ENCODE results near the gene DNAAF8.
A peak's percentile ranks its signal among the peaks of the same experiment; 100 is the strongest.
"Not testable (repeated sequence)": the region's sequence is repeated elsewhere in the genome, so short reads cannot be mapped to it uniquely, and the experiment has no call there.

Gene DNAAF8

DNA sequence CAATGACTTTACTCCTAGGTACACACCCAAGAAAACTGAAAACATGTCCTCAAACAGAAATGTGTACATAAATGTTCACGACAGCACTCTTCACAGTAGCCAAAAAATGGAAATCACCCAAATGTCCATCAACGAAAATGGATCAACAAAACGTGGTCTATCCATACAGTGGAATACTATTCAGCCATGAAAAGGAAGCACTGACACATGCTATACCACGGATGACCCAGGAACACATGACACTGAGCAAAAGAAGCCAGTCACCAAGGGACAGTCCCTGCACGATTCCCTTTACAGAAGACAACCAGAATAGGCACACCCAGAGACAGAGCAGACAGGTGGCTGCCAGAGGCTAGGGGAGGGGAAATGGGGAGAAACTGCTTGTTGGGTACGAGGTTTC lies 21.4 kb downstream of the DNAAF8 start:
- DNase-seq: no peak

DNA sequence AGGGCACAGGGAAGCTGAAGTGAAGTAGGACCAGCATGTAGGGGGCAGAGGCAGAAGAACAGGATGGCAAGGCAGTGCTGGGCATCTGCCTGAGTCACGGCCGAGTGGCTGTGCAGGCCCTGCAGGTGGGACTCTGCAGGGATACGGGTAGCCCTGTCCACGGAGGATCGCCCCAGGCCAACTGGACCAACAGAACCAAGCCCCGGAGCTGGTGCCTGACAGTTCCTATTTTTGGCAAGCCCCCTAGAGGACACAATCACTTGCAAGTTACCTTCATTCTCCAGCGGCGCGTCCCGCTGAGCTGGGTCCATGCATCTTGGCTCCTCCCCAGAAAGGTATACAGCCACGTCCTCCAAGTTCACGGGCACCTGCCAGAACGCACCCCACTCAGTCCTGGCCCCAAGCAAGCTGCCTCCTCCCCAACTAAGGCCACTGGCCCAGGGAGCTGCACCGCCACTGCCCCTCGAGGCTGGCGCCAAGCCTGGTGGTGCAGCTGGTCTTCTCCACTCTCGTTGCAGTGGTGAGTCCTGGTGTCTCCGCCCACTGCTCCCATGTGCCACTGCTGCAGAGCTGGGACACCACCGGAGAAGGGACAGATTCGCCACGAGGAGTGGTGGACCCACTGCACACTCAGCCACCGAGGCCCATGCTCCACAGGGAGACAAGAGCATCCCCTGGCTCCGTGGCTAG lies 26.0 kb downstream of the DNAAF8 start:
- DNase-seq: no peak

DNA sequence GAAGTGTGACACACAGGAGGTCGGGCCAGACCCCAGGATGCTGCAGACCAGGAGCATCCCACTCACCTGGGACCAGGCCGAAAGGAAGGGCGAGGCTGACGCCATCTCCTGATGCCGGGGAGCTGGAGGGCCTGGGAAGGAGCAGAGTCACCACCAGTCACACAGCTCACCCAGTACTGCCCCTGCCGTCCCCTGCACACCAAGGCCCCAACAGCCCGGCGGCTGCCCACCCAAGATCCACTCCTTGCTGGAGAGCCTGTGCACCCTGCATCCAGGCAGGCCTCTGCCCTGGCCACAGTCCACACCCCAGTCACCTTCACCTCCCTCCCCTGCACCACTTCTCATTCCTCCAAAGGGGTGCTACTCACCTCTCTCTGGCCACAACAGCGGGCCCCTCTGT lies 27.9 kb downstream of the DNAAF8 start:
- no peak for DNase-seq

DNA sequence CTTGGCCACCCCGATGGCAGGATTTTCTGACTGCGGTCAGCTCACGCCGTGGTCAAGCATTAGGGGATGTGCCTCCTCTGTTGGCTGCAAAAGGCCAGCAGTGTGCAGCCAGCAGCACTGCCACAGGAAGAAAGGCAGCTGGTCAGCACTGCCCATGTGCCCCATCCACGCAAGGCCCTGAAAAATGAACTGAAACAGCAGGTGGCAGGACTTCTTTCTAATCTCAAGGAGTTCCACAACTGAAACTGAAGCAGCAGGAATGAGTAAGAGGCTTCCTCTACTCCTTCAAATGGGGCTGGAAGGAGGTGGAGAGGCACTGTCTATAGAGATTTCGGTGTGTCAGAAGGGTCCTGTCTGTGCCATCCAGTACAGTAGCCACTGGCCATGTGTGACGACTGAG lies 29.5 kb downstream of the DNAAF8 start:
- no peak for DNase-seq

DNA sequence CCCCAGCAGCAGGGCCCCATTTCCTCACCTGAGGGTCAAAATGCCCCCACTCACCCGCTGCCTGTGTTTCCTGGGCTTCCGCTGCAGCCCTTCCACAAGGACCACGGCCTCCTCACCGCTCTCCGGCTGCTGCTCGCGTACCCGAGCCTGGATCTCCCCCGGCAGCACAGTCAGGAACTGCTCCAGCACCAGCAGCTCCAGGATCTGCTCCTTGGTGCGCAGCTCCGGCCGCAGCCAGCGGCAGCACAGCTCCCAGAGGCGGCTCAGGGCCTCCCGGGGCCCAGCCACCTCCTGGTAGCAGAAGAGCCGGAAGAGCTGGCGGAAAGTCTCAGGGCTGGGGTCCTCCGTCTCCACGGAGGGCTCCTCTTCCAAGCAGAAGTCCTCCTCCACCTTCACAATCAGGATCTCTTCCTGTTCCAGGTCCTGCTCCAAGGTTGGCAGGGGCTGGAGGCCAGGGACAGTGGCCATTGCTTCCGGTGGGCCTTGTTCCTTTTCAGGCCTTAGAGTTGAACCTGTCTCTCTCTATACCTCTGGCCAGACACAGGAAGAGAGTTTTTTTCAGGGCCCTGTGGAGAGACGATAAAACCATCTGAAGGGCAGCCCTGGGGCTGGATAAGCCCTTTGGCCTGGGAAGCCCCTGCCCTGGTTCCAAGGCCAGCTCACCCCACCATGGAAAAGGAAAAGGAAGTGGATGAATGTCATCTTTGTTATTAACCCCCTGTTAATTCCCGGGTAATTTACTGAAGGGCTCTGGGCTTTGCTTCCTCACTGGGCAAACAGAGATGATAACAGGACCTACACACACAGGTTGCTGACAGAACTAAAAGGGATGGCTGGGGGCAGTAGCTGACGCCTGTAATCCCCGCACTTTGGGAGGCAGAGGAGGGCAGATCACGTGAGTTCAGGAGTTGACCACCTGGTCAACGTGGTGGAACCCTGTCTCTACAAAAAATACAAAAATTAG lies 31.5 kb downstream of the DNAAF8 start:
- DNase-seq: no peak

DNA sequence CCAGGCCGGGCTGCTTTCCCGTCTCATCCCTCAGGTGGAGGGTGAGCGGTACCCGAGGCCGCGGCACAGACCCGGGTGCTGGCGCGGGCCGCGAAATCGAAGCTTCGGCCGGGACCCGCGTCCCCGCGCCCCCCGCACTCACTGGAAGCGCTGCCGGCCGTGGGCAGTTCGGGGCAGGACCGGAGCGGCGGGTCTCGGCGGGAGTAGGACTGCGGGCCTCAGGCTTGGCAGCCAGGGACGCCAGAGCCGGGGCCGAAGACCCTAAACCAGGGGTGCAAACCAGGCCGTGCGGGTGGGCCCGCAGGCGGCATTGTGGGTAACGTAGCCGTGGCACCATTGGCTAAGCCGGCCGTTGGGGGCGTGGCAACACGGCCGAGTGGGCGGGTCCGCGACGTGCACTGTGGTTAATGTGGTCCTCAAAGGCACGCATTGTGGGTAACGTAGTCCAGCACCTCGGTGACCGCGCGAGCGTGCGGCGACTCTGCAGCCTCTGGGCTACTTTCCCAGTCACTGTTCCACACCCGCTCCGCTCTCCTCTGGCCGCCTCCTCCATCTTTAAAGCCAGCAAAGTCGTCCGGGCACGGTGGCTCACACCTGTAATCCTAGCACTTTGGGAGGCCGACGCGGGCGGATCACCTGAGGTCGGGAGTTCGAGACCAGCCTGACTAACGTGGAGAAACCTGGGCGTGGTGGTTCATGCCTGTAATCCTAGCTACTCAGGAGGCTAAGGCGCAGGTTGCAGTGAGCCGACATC lies 32.7 kb downstream of the DNAAF8 start, which contains the start of gene ZNF500:
ZNF500 (minus strand) TSS at position 288 of the 754 bp plus-strand sequence. CDS start 1,184 bp downstream, outside the sequence.
- peak; percentile 81 for DNase-seq

DNA sequence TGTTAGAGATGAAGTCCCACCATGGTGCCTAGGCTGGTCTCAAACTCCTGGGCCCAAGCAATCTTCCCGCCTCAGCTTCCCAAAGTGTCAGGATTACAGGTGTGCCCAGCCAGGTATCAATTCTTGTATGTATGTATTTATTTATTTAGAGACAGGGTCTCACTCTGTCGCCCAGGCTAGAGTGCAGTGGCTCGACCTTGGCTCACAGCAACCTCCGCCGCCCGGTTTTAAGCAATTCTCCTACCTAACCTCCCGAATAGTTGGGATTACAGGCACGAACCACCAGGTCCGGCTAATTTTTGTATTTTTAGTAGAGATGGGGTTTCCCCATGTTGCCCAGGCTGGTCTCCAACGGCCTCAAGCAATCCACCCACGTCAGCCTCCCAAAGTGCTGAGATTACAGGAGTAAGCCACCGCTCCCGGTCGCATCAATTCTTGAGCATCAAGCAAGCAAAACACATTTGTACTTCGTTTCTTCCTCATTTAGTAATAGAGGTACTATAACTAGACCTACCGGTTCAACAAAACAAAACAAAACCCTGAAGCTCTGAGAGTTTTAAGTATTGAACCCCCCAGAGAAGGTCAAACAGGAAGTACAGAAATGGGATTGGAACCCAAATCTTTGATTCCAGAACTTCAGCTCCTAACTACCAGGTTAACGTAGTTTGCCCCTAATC lies 33.7 kb downstream of the DNAAF8 start:
- no peak for DNase-seq

DNA sequence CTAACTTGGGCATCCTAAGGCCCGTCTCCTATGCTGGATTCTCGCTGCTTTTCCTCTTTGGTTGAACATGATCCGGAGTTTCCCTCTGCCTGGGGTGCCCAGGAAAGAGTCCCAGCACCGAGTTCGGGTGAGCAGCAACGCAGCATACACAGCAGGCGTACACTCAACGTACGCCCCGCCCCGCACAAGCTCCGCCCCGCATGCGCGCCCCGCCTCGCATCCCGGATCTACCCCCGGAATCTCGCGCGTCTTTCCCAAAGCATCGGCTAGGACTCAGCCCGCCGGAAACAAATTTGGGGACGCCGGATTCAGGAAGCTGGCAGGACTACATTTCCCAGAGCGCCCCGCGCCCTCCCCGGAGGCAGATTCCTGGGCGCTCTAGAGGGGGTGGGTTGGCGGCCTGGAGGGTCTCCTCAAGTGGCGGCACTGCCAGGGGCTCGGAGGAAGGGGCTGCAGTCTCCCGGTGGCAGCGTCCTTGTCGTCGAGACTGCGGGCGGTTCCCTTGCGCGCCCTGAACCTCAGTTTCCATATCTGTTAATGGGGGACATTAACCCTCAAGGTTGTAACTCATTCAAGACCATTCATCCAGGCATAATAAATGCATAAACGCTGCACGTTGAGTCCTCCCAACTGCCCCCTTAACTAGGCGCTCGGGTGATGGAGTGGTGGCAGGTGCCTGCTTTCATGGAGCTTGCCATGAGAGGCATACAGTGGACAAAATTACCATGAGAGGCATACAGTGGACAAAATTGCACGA lies 34.4 kb downstream of the DNAAF8 start:
- peak; percentile 85 for DNase-seq

DNA sequence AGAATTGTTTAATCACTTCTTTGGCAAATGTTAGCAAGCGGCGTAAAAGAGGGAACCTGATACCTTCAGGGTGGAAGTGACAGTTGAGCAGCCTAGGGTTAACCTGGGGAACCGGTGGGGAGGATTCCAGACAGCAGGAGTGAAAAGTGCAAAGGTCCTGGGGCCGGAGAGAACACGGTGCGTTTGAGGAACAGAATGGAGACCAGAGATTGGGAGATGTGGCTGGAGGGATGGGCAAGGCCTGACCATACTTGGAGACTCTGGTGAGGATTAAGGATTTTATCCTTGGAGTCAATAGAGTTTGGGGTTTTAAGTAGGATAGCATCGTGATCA lies 34.9 kb downstream of the DNAAF8 start:
- DNase-seq: no peak

DNA sequence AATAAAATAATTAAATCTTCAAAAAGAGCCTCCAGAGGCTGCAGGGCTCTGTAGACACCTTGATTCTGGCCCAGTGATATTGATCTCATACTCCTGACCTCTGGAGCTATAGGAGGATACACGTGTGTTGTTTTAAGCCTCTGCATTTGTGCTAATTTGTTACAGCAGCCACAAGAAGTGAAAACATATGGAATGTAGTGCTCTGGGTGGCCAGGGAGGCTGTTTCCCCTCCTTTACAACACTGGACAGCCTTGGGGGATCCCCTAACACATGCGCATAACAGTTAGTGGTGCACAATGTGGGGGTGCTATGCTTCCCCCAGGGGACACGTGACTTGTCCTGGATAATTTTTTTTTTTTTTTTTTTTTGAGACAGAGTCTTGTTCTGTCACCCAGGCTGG lies 37.3 kb downstream of the DNAAF8 start:
- no peak for DNase-seq

DNA sequence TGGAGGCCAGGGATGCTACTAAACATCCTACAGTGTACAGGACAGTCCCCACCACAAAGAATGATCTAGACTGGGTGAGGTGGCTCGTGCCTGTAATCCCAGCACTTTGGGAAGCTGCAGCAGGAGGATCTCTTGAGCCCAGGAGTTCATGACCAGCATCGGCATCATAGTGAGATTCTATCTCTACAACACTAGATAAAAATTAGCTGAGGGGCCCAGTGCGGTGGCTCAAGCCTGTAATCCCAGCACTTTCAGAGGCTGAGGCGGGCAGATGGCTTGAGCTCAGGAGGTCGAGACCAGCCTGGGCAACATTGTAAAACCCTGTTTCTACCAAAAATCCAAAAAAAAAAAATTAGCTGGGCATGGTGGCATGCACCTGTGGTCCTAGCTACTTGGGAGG lies 38.0 kb downstream of the DNAAF8 start:
- no peak for DNase-seq

DNA sequence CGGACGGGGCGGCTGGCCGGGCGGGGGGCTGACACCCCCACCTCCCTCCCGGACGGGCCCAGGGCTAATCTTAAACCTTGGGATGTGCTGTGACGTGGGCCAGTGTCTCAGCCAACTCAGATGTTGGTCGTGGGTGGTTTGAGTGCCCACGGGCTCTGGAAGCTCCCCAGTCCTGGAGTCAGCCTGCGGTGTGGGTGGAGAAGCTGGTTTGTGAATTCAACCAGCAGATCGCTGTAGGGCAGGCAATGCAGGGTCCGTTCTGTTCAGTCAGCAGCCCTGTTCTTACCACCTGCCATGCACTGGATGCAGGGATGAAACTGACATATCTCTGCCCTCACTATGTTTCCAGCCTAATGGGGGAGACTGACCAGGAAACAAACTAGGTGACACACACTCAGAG lies 40.7 kb downstream of the DNAAF8 start:
- no peak for DNase-seq

DNA sequence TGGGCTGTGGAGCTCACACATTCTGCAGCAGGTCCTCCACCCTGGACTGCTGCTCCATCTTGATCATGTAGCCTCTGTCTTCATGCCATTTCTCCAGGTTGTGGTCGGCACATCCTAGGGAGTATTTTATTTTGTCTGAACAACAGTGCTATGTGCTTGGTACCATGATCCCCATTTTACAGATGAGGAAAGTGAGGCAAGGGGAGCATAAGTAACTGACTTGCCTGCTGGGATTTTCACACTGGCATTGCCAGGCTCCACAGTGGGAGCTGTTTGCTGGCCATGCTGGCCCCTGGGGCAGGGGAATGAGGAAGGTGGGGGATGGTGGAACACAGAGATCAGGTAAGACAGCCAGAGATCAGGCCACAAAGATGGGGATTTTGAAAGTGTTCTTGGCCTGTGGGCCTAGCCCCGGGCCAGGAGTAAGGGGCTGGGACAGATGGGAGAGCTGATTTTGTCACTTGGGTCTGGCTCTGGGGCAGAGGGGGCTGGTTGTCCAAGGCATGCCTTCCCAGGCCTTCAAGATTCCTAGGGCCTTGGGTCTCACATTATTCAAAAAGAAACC lies 41.9 kb downstream of the DNAAF8 start:
- DNase-seq: no peak

DNA sequence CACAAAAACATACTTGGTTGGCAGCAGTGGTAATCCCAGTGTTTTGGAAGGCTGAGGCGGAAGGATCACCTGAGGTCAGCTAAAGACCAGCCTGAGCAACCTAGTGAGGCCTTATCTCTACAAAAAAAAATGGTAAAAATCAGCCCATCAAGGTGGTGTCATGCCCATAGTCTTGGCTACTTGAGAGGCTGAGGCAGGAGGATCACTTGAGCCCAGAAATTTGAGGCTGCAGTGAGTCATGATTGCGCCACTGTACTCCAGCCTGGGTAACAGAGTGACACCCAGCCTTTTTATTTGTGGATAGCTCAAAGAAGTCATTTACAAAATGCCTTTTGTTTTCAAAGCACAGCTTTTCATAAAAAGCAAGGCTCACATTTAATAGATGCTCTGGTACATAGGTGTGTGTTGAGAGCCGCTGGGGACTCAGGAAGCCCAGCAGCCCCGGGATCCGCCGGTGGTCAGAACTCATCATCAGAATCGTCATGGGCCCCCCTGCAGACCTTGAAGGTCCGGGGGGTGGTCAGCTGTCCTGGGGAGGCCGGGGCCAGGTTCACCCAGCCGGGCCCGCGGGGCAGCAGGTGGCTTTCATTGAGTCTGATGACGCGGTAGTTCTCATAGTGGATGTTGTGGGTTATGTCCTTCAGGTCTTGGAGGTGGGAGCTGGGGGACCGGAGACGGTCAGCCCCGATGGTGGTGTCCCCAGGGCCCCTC lies 43.2 kb downstream of the DNAAF8 start:
- DNase-seq: no peak

DNA sequence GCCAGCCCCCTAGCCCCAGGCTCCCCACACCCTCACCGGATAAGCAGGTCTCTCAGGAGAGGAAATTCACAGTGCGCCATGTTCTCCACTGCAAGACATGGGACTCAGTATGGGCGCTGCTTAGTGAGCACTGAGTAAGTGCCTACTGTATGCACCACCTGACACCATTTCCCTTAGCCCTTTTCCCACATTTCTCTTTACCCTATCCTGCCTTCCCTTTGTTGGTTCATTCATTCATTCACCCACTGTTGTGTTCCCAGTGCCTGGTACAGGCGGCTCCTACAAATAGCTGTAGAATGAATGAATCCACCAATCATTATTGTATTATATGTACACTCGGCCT lies 43.7 kb downstream of the DNAAF8 start:
- no peak for DNase-seq

DNA sequence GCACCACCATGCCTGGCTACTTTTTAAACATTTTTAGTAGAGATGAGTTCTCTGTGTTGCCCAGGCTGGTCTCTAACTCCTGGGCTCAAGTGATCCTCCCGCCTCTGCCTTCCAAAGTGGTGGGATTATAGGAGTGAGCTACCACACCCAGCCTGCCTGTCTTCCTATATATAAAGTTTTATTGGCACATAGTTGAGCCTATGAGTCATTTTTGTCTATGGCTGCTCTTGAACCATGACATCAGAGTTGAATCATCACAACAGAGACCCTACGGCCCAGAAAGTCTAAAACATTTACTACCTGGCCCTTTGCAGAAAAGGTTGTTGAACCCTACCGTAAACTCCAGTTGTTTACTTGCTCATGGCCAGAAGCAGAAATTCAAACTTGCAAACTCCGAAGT lies 45.9 kb downstream of the DNAAF8 start:
- DNase-seq: no peak

DNA sequence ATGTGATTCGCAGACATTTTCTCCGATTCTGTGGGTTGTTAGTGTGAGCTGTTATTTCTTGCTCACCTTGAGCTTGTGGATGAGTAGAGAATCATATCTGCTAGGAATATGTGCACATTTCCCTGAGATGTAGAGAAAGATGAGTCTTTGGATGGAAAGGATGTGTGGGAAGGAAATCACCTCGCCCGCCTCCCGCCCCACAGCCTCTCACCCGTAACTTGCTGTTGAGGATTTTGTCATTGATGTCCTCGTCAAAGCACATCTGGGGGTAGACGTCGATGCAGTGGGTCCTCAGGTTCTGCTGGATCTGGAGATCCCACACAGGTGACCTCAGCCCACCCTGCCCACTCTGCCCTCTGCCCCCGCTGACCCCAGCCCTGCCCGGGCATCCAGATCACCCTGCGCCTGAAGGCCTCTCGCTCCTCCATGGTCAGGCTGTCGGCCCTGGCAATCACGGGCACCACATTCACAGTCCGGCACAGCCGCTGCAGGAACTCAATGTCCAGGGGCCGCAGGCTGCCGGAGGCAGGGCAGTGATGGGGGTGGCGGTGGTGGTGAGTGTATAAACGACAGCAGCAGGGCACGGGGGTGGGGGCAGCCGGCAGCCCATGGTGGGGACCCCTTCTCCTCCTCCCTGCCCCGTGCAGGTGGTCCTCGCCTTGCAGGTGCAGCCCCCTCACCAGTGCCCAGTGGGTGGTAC lies 49.1 kb downstream of the DNAAF8 start:
- no peak for DNase-seq

DNA sequence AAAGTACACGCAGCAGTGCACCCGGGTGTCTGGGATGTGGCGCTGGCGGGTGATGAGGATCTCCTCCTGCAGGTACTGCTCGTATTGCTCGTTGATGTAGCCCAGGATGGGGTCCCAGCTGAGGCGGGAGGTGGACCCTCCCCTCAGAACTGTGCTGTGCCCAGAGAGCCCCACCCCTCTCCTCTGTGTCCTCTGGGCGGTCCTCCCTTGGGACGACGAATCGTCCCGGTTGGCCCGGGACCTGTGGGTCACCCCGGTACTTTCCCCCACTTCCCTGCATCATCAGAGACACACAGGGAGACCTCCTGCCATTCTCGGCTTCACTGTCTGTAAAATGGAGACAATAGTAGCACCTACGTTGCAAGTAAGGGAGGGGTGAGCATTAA lies 49.6 kb downstream of the DNAAF8 start:
- DNase-seq: no peak

DNA sequence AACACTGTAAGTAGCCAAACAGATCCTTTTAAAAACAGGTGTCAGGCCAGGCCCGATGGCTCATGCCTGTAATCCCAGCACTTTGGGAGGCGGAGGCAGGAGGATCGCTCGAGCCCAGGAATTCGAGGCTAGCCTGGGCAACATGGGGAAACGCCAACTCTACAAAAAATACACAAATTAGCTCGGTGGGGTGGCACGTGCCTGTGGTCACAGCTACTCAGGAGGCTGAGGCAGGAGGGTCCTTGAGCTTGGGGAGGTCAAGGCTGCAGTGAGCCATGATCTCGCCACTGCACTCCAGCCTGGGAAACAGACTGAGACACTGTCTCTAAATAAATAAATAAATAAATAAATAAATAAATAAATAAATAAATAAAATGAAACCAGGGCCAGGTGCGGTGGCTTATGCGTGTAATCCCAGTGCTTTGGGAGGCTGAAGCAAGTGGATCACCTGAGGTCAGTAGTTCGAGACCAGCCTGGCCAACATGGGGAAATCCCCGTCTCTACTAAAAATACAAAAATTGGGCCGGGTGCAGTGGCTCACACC lies 50.2 kb downstream of the DNAAF8 start:
- DNase-seq: not testable (repeated sequence)

DNA sequence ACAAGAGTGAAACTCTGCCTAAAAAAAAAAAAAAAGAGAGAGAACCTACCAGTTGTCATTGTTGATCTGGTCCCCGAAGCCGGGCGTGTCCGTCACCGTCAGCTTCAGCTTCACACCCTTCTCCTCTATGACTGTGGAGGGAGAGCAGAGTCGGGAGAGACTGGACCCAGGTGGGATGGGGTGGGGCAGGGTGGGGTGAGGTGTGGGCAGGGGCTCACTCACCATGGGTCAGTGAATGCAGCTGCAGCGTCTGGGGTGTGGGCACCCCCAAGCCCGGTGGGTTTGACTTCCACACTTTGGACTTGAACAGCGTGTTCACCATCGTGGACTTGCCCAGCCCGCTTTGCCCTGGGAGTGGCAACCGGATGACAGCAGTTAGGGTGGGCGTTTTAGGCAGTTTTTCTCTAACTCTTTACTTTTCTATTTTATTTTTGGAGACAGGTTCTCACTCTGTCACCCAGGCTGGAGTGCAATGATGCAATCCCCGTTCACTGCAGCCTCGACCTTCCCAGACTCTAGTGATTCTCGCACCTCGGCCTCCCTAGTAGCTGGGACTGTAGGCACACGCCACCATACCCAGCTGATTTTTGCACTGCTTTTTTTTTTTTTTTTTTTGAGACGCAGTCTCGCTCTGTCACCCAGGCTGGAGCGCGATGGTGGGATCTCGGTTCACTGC lies 51.6 kb downstream of the DNAAF8 start:
- no peak for DNase-seq

All from NCI-H1105 (cell line).